ENCODE results near the gene CBX7. TPM values are rescaled to one million over a fixed set of nuclear protein-coding genes. Genes with fewer than 3 reads are reported as not detected.

The CBX7 gene
- total RNA-seq, 1 experiment from 2014 or later: 3.7 TPM

GRCh38 chr22:39133871-39134270 lies 18.6 kb downstream of the CBX7 start:
- H3K23me2 ChIP-seq (ENCODE audit: insufficient read length, low read depth, low read length, poor library complexity, severe bottlenecking): no peaks in the 10 kb centered on the region
- H3K27ac Mint-ChIP-seq: no peak overlapping the region
- H3K56ac ChIP-seq (ENCODE audit: insufficient read length, low read depth, low read length): no peak overlapping the region
- no peak overlapping the region for H3K4ac ChIP-seq (ENCODE audit: low read depth, low read length)
- H2BK120ac ChIP-seq (ENCODE audit: low read depth, low read length, poor library complexity, severe bottlenecking): no peak overlapping the region
- no peak for TF ChIP-seq CTCF (conservative IDR thresholded peaks at IDR 0.05)
- no peaks in the 10 kb centered on the region; a peak in 1 of 7 replicates for H3K36me3 Mint-ChIP-seq (ENCODE audit: insufficient read depth in 1 of 3, low read depth in 3 of 3)
- H3K9me3 ChIP-seq (ENCODE audit: control insufficient read depth, low read depth, low read length): no peaks in the 10 kb centered on the region
- no peak overlapping the region for H3K23ac ChIP-seq (ENCODE audit: insufficient read length, low read depth, low read length)
- peaks cover 3% of the 10 kb centered on the region for H3K27me3 Mint-ChIP-seq (ENCODE audit: low read depth)
- H2BK5ac ChIP-seq (ENCODE audit: insufficient read length, low read length): no peak overlapping the region
- no peaks in the 10 kb centered on the region for H3K9me3 Mint-ChIP-seq
- H3K79me2 ChIP-seq (ENCODE audit: insufficient read depth, low read length): no peaks in the 10 kb centered on the region
- H3K27ac ChIP-seq (ENCODE audit: insufficient read length, low read depth, low read length): no peak overlapping the region
- H3K9ac ChIP-seq (ENCODE audit: extremely low read depth, insufficient read length, low read length): no peak overlapping the region
- no peak overlapping the region for H2BK20ac ChIP-seq (ENCODE audit: low read depth, low read length, poor library complexity, severe bottlenecking)
- no peak overlapping the region for H4K5ac ChIP-seq (ENCODE audit: insufficient read length, low read depth, low read length)
- H2AK5ac ChIP-seq (ENCODE audit: insufficient read length, low read length): no peak overlapping the region
- peaks cover 31 to 39% of the 10 kb centered on the region in 2 experiments for H3K4me1 Mint-ChIP-seq
- no CpG with 5 or more reads among the region's 17 CpGs for WGBS (ENCODE audit: extremely low coverage, insufficient read length, low lambda C conversion rate)
- H3K14ac ChIP-seq (ENCODE audit: insufficient read depth, low read length): no peak overlapping the region
- no peaks in the 10 kb centered on the region for H3K79me1 ChIP-seq (ENCODE audit: insufficient read depth, low read depth, low read length, poor library complexity, severe bottlenecking)
- no peak overlapping the region for H3K4me3 Mint-ChIP-seq
- no peak for DNase-seq
- H3K27me3 ChIP-seq (ENCODE audit: insufficient read depth, low read length): no peaks in the 10 kb centered on the region
- no peak overlapping the region for H3T11ph ChIP-seq (ENCODE audit: low read length)
- no peak overlapping the region for H4K91ac ChIP-seq (ENCODE audit: insufficient read length, low read depth, low read length)
- no peak overlapping the region for H2BK12ac ChIP-seq (ENCODE audit: insufficient read length, low read depth, low read length)
- no peak overlapping the region for H4K8ac ChIP-seq (replicated peaks; ENCODE audit: insufficient read length, low read depth, low read length)
- H2BK15ac ChIP-seq (ENCODE audit: low read depth, low read length): no peak overlapping the region
- no peak overlapping the region for H3K18ac ChIP-seq (ENCODE audit: insufficient read length, low read depth, low read length)
- no peak overlapping the region for H2AFZ ChIP-seq (ENCODE audit: low read length)
- H4K20me1 ChIP-seq (ENCODE audit: control insufficient read depth, insufficient read depth, insufficient read length): no peaks in the 10 kb centered on the region
- H3K4me2 ChIP-seq (ENCODE audit: insufficient read depth, insufficient read length, low read length): no peak overlapping the region
- peaks cover 4% of the 10 kb centered on the region; the same call in 1 of the 2 replicates for H3K4me1 ChIP-seq (ENCODE audit: insufficient read depth, low read length)

Measured in H9 (cell line).